Esophagus squamous epithelium (tissue), 4 donors: ENCODE measurements around the gene EEF1A1.

Source experiments
- CTCF ChIP-seq, 6 experiments: fragments of 450-650 bp in 4 of 6; fragments of 200-600 bp in 2 of 6; sonication (generic) in 2 of 6; IDR thresholded peaks; one replicate each; pipeline ENCODE4 v1.5.1; 2016 to 2019; ENCODE audit warnings: antibody characterized with exemption in 6 of 6, mild to moderate bottlenecking in 4 of 6, moderate library complexity in 4 of 6
- POLR2A ChIP-seq, 4 donors: fragments of 450-650 bp; IDR thresholded peaks; one replicate each; pipeline ENCODE4 v1.6.1; 2017; ENCODE audit warnings: antibody characterized with exemption in 4 of 4, mild to moderate bottlenecking in 4 of 4, moderate library complexity in 3 of 4

- TF ChIP-seq POLR2A (IDR thresholded peaks at IDR 0.05) (no peak), CTCF (IDR thresholded peaks at IDR 0.05) (no peak)
Observed at GRCh38 chr6:73564578-73565345, 43.9 kb upstream of the EEF1A1 start.
